HepG2 (cell line): ENCODE measurements around the gene CXADR. TPM values are rescaled to one million over a fixed set of nuclear protein-coding genes. Genes with fewer than 3 reads are reported as not detected.

Experiments used
- ELF1 ChIP-seq: sonication (generic); formaldehyde crosslinking; IDR thresholded peaks from 2 replicates; pipeline ENCODE4 v1.4.0; 2020; ENCODE audit warnings: missing genetic modification reagents
- GATAD1 ChIP-seq: IDR thresholded peaks from 2 replicates; pipeline ENCODE4 v1.6.1; 2016; ENCODE audit warnings: missing genetic modification reagents, missing compliant biosample characterization
- HMGXB4 ChIP-seq, 2 experiments: sonication (generic) in 1 of 2; formaldehyde crosslinking in 1 of 2; IDR thresholded peaks; 2 replicates each; pipeline versions ENCODE4 v1.4.0 to v1.6.1; 2018 to 2020; ENCODE audit warnings: missing genetic modification reagents in 2 of 2, borderline replicate concordance in 1 of 2, low read depth in 1 of 2, mild to moderate bottlenecking in 1 of 2, missing biosample characterization in 1 of 2
- HOXA5 ChIP-seq: sonication (generic); formaldehyde crosslinking; IDR thresholded peaks from 2 replicates; pipeline ENCODE4 v1.4.0; 2020; ENCODE audit warnings: missing genetic modification reagents
- IRF9 ChIP-seq: sonication (generic); formaldehyde crosslinking; IDR thresholded peaks from 2 replicates; pipeline ENCODE4 v1.8.0; 2022; ENCODE audit warnings: missing genetic modification reagents, mild to moderate bottlenecking, borderline replicate concordance
- MEF2D ChIP-seq: sonication (generic); formaldehyde crosslinking; IDR thresholded peaks from 2 replicates; pipeline ENCODE4 v1.5.1; 2020; ENCODE audit warnings: mild to moderate bottlenecking, missing genetic modification reagents
- NCOR1 ChIP-seq: fragments of 200-600 bp; sonication (generic); IDR thresholded peaks from 2 replicates; pipeline ENCODE4 v1.7.0; 2017; ENCODE audit warnings: antibody characterized with exemption, low read length, borderline replicate concordance
- NFKBIZ ChIP-seq: IDR thresholded peaks from 2 replicates; pipeline ENCODE4 v1.6.1; 2018; ENCODE audit warnings: missing genetic modification reagents, missing compliant biosample characterization
- PPARG ChIP-seq: conservative IDR thresholded peaks from 2 replicates; pipeline ENCODE4 v1.6.1; 2016; ENCODE audit warnings: missing biosample characterization, missing genetic modification reagents
- PRDM15 ChIP-seq: sonication (generic); formaldehyde crosslinking; IDR thresholded peaks from 2 replicates; pipeline ENCODE4 v1.4.0; 2020; ENCODE audit warnings: missing genetic modification reagents
- PRMT3 ChIP-seq: sonication (generic); formaldehyde crosslinking; IDR thresholded peaks from 2 replicates; pipeline ENCODE4 v1.8.1; 2022; ENCODE audit warnings: low read depth, mild to moderate bottlenecking, moderate library complexity, missing genetic modification reagents, borderline replicate concordance
- SAFB2 ChIP-seq: sonication (generic); formaldehyde crosslinking; IDR thresholded peaks from 2 replicates; pipeline ENCODE4 v1.5.1; 2020; ENCODE audit warnings: missing genetic modification reagents, low read depth, mild to moderate bottlenecking, borderline replicate concordance
- SRSF1 ChIP-seq: fragments of 200-400 bp; formaldehyde crosslinking; optimal IDR thresholded peaks from 2 replicates; pipeline ENCODE3; 2017; ENCODE audit warnings: mild to moderate bottlenecking, low read depth, low read length, moderate library complexity
- TOE1 ChIP-seq: sonication (generic); formaldehyde crosslinking; IDR thresholded peaks from 2 replicates; pipeline ENCODE4 v1.4.0; 2020; ENCODE audit warnings: mild to moderate bottlenecking, missing genetic modification reagents
- YY1 ChIP-seq: IDR thresholded peaks from 2 replicates; pipeline ENCODE4 v1.6.1; 2011; ENCODE audit warnings: low read length, low read depth, moderate library complexity, mild to moderate bottlenecking; ENCODE audit not compliant: insufficient read depth, insufficient replicate concordance
- ZBTB20 ChIP-seq: sonication (generic); formaldehyde crosslinking; IDR thresholded peaks from 2 replicates; pipeline ENCODE4 v1.8.1; 2023; ENCODE audit warnings: missing genetic modification reagents, low read depth, mild to moderate bottlenecking, borderline replicate concordance
- ZNF569 ChIP-seq: sonication (generic); formaldehyde crosslinking; IDR thresholded peaks from 2 replicates; pipeline ENCODE4 v1.5.0; 2020; ENCODE audit warnings: mild to moderate bottlenecking, missing genetic modification reagents, moderate library complexity, borderline replicate concordance
- polyA plus RNA-seq, 8 experiments: library from polyadenylated mRNA; depleted of rRNA in 3 of 8; stranded (reverse) in 7 of 8; unstranded in 1 of 8; fragments of >200 nt; fragmentation: Illumina TruSeq in 4 of 8; extraction: Trizol in 4 of 8; gene quantifications; 2 replicates each; pipeline versions ENCODE4 v1.2.1 to v1.2.3, GENCODE V29; 2011 to 2016; ENCODE audit warnings: low read depth in 4 of 8, missing spikeins in 1 of 8, mixed read lengths in 1 of 8; ENCODE audit not compliant: insufficient read depth in 1 of 8
- total RNA-seq, 5 experiments: library from RNA; depleted of rRNA; stranded (reverse); fragments of >200 nt; fragmentation: Illumina TruSeq; extraction: Trizol; gene quantifications; 2 replicates each; pipeline ENCODE4 v1.2.3, GENCODE V29; 2016; ENCODE audit warnings: low read depth in 1 of 5
- TF ChIP-seq, protein P1 (sequence below): sonication (generic); formaldehyde crosslinking; conservative IDR thresholded peaks from 2 replicates; pipeline ENCODE4 v1.8.0; 2022; ENCODE audit warnings: missing genetic modification reagents
- TF ChIP-seq, protein P2 (sequence below): sonication (generic); formaldehyde crosslinking; IDR thresholded peaks from 2 replicates; pipeline ENCODE4 v1.5.1; 2020; ENCODE audit warnings: missing genetic modification reagents, mild to moderate bottlenecking, borderline replicate concordance

The CXADR gene
- total and polyA plus RNA-seq, 2 of the 13 experiments (the other 11 are each of a cell fraction or from before 2014, with no cell fraction given) = 86.8 to 110 TPM

DNA sequence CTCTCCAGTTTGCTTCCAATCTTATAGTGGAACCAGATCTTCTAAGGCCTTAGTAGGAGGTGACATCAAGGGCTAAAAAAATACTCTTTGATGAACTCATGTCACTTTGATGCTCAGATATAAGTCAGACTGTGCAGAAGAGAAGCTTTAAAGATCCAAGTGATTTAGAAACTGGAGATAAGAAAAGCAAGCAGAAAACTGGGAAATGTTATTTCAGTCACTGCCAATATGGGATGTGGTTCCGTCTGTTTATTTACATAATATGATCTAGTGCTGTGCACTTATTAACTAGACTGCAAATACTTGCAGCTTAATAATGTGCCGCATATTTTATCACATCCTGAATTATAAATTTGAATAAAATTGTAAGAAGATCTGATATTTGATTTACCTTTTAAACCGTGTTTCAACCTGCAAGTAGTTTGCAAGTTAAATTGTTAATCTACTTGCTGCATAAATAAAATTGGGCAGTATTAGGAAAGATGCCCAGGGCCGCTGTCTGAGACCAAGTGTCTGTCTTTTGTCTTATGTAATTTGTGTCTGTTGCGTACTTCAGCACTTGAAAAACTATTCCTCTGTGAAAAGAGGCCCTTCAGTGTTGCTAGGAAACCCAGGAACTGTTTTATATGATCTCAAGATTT, 29.6 kb downstream of the CXADR start (continued):
- TF ChIP-seq HMGXB4 (CRISPR knock-in tag; IDR thresholded peaks at IDR 0.05; ENCODE audit: borderline replicate concordance in 1 of 2, low read depth in 1 of 2) (0 out of 4 replicates have a peak, but pooled peaks of 1 of the 2 experiments have one; percentile 22), PRMT3 (no peak), PRDM15 (CRISPR knock-in tag) (peak; percentile 36; the same call in 1 of the 2 replicates), GATAD1 (CRISPR knock-in tag) (0 out of 2 replicates have a peak, but pooled peaks have one; percentile 31), NFKBIZ (peak; percentile 67; the same call in 1 of the 2 replicates), MEF2D (CRISPR knock-in tag) (peak; percentile 94), ELF1 (CRISPR knock-in tag) (no peak), ZNF569 (CRISPR knock-in tag) (no peak), IRF9 (CRISPR knock-in tag) (no peak), NCOR1 (peak; percentile 88; the same call in 1 of the 2 replicates), SRSF1 (no peak), ZBTB20 (CRISPR knock-in tag) (peak; percentile 78; the same call in 1 of the 2 replicates), HOXA5 (CRISPR knock-in tag) (peak; percentile 68; the same call in 1 of the 2 replicates), TOE1 (CRISPR knock-in tag) (no peak; the same call in 1 of the 2 replicates), PPARG (CRISPR knock-in tag) (peak; percentile 63; the same call in 1 of the 2 replicates), YY1 (no peak), SAFB2 (no peak)
- TF ChIP-seq, protein P1, sequence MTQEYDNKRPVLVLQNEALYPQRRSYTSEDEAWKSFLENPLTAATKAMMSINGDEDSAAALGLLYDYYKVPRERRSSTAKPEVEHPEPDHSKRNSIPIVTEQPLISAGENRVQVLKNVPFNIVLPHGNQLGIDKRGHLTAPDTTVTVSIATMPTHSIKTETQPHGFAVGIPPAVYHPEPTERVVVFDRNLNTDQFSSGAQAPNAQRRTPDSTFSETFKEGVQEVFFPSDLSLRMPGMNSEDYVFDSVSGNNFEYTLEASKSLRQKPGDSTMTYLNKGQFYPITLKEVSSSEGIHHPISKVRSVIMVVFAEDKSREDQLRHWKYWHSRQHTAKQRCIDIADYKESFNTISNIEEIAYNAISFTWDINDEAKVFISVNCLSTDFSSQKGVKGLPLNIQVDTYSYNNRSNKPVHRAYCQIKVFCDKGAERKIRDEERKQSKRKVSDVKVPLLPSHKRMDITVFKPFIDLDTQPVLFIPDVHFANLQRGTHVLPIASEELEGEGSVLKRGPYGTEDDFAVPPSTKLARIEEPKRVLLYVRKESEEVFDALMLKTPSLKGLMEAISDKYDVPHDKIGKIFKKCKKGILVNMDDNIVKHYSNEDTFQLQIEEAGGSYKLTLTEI (CRISPR knock-in tag) = no peak
- TF ChIP-seq, protein P2, sequence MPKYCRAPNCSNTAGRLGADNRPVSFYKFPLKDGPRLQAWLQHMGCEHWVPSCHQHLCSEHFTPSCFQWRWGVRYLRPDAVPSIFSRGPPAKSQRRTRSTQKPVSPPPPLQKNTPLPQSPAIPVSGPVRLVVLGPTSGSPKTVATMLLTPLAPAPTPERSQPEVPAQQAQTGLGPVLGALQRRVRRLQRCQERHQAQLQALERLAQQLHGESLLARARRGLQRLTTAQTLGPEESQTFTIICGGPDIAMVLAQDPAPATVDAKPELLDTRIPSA (CRISPR knock-in tag) = no peak
